Loucy (cell line): ENCODE measurements around the gene ABL2.

ENCODE experiments used
- EZH2phosphoT487 ChIP-seq: fragments of 200-600 bp; IDR thresholded peaks from 2 replicates; pipeline ENCODE4 v1.6.1; 2018; ENCODE audit warnings: antibody characterized with exemption, mild to moderate bottlenecking, moderate library complexity, borderline replicate concordance
- TF ChIP-seq, protein P1 (sequence below): fragments of 200-600 bp; sonication (generic); conservative IDR thresholded peaks from 2 replicates; pipeline ENCODE4 v1.5.1; 2014; ENCODE audit warnings: mild to moderate bottlenecking, antibody characterized with exemption, low read length

DNA sequence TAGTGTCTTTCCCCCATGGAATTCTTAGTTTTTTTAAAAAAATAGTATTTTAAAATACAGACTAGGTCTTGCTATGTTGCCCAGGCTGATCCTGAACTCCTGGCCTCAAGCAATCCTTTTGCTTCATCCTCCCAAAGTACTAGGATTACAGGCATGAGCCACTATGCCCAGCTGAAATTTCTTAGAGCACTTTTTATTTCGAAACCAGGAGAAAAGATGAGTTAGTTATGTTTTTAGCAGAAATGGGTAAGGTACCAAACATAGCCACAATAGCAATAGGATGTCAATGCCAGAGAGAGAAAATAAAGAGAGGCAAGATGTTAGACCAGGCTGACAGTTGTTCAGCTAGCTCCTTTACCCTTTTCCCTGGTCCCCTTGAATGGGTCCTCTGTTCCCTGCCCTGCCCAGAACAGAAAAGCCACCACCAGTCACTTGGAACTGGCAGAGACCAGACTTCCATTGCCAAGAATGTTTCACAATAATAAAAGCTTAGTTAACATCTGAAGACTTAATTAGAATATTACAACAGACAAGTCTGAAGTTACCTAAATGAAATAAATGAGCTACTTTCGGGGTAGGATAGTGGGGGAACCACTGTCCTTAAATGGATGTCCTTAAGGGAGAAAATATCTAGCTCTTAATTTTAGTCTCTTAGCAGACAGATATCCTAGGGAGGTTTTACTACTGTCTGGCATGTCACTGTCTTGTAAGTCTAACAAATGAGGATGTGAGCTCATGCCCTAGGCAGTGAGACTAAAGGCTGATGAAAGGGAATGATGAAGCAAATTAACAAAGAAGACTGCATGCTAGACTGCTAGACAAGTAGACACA is 54.3 kb downstream of the ABL2 start:
- TF ChIP-seq, protein P1, sequence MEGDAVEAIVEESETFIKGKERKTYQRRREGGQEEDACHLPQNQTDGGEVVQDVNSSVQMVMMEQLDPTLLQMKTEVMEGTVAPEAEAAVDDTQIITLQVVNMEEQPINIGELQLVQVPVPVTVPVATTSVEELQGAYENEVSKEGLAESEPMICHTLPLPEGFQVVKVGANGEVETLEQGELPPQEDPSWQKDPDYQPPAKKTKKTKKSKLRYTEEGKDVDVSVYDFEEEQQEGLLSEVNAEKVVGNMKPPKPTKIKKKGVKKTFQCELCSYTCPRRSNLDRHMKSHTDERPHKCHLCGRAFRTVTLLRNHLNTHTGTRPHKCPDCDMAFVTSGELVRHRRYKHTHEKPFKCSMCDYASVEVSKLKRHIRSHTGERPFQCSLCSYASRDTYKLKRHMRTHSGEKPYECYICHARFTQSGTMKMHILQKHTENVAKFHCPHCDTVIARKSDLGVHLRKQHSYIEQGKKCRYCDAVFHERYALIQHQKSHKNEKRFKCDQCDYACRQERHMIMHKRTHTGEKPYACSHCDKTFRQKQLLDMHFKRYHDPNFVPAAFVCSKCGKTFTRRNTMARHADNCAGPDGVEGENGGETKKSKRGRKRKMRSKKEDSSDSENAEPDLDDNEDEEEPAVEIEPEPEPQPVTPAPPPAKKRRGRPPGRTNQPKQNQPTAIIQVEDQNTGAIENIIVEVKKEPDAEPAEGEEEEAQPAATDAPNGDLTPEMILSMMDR, result no peak
- no peak for TF ChIP-seq EZH2phosphoT487
